Ovary (tissue), 3 donors: ENCODE measurements around the gene RFPL2.

Source experiments
- CTCF ChIP-seq, 3 donors: fragments of 450-650 bp in 2 of 3; fragments of 200-600 bp in 1 of 3; IDR thresholded peaks; one replicate each; pipeline versions ENCODE4 v1.5.1 to v1.8.0; 2016 to 2022; ENCODE audit warnings: antibody characterized with exemption in 3 of 3, mild to moderate bottlenecking in 1 of 3
- POLR2A ChIP-seq: fragments of 450-650 bp; IDR thresholded peaks from one replicate; pipeline ENCODE4 v1.6.1; 2017; ENCODE audit warnings: antibody characterized with exemption, mild to moderate bottlenecking, moderate library complexity
- donor health status: DM: no; HTN: no; CAD: no.

- TF ChIP-seq POLR2A = no peak
- no peak for TF ChIP-seq CTCF (IDR thresholded peaks at IDR 0.05)
Measured at GRCh38 chr22:32199341-32199740, 5.5 kb downstream of the RFPL2 start.
